ENCODE data around the gene ALDOA. TPM values are rescaled to one million over a fixed set of nuclear protein-coding genes. Genes with fewer than 3 reads are reported as not detected.
A peak's percentile ranks its signal among the peaks of the same experiment; 100 is the strongest.

ALDOA gene
- total RNA-seq (2011; cell fraction: chromatin; rRNA removed; ENCODE audit: low replicate concordance) = 353 and 782 TPM in 2 replicates
- 1,073 and 1,081 TPM in 2 replicates for total RNA-seq (2011; cell fraction: nucleolus; rRNA removed)
- 670 and 734 TPM in 2 replicates for total RNA-seq (2011; cell fraction: nucleoplasm; rRNA removed)
- total RNA-seq (2014; rRNA removed) (1,524 and 2,127 TPM in 2 replicates), total RNA-seq (2014; rRNA removed; fragmentation: Illumina TruSeq; extraction: Trizol) (349 and 485 TPM in 2 replicates), total RNA-seq (2015; rRNA removed; fragmentation: Illumina TruSeq; extraction: Trizol) (1,293 TPM in 2 replicates), total RNA-seq (2021) (2,182 and 2,224 TPM in 2 replicates), polyA plus RNA-seq (2011; rRNA removed) (1,608 and 2,690 TPM in 2 replicates), polyA plus RNA-seq (2014; fragmentation: Illumina TruSeq; extraction: Trizol) (1,472 and 2,010 TPM in 2 replicates), polyA plus RNA-seq (2014; fragmentation: Nextera tagmentation; extraction: Ambion mirVana) (100 to 1,000 TPM; 311 to 650 TPM), polyA plus RNA-seq (2014; rRNA removed) (1,079 and 1,272 TPM in 2 replicates), polyA minus RNA-seq (2011; rRNA and poly(A)+ RNA removed) (1,182 and 1,195 TPM in 2 replicates), Bru-seq, nascent RNA (percentile 96 among the genes with signal in this experiment), BruChase-seq, experiment 1, labeled RNA remaining after a 2-hour chase (percentile 95 among the genes with signal in this experiment), BruChase-seq, experiment 2, labeled RNA remaining after a 6-hour chase (percentile 96 among the genes with signal in this experiment)
- polyA plus RNA-seq (2011; cell fraction: cytosol; rRNA removed) = 3,531 and 4,006 TPM in 2 replicates
- polyA plus RNA-seq (2011; cell fraction: nucleus; rRNA removed) = 1,789 and 1,816 TPM in 2 replicates
- polyA plus RNA-seq (2012) = 2,117 and 3,116 TPM in 2 replicates
- 2,149 and 3,513 TPM in 2 replicates for polyA minus RNA-seq (2011; cell fraction: cytosol; rRNA and poly(A)+ RNA removed)
- polyA minus RNA-seq (2011; cell fraction: nucleus; rRNA and poly(A)+ RNA removed) = 407 and 747 TPM in 2 replicates
- long read RNA-seq, experiment 1, transcript ALDOA-209 (9 exons, 1,579 nt) = major isoform, 4,145 of 5,333 reads
- long read RNA-seq, experiment 1, transcript ALDOA-206 (9 exons, 1,550 nt) = minor isoform, 137 of 5,333 reads
- long read RNA-seq, experiment 1, transcript ALDOA-214 (4 exons, 801 nt) = minor isoform, 24 of 5,333 reads
- long read RNA-seq, experiment 1, transcript ALDOA-219 (8 exons, 1,499 nt) = minor isoform, 18 of 5,333 reads
- long read RNA-seq, experiment 1, partial matches to known transcripts = 569 of 5,333 reads
- long read RNA-seq, experiment 1, other reads (novel, unspliced or antisense) = 415 of 5,333 reads
- long read RNA-seq, experiment 2, transcript ALDOA-219 (8 exons, 1,499 nt) = minor isoform, 20 of 2,931 reads
- long read RNA-seq, experiment 2, transcript ALDOA-214 (4 exons, 801 nt) = minor isoform, 17 of 2,931 reads
- long read RNA-seq, experiment 2, transcript ALDOA-209 (9 exons, 1,579 nt) = major isoform, 2,508 of 2,931 reads
- long read RNA-seq, experiment 2, transcript ALDOA-206 (9 exons, 1,550 nt) = minor isoform, 273 of 2,931 reads
- long read RNA-seq, experiment 2, partial matches to known transcripts = 37 of 2,931 reads
- long read RNA-seq, experiment 2, other reads (novel, unspliced or antisense) = 50 of 2,931 reads
- long read RNA-seq, experiment 3, transcript ALDOA-209 (9 exons, 1,579 nt) = major isoform, 2,454 of 2,562 reads
- long read RNA-seq, experiment 3, transcript ALDOA-219 (8 exons, 1,499 nt) = minor isoform, 7 of 2,562 reads
- long read RNA-seq, experiment 3, transcript ALDOA-206 (9 exons, 1,550 nt) = minor isoform, 71 of 2,562 reads
- long read RNA-seq, experiment 3, partial matches to known transcripts = 4 of 2,562 reads
- long read RNA-seq, experiment 3, other reads (novel, unspliced or antisense) = 18 of 2,562 reads

DNA sequence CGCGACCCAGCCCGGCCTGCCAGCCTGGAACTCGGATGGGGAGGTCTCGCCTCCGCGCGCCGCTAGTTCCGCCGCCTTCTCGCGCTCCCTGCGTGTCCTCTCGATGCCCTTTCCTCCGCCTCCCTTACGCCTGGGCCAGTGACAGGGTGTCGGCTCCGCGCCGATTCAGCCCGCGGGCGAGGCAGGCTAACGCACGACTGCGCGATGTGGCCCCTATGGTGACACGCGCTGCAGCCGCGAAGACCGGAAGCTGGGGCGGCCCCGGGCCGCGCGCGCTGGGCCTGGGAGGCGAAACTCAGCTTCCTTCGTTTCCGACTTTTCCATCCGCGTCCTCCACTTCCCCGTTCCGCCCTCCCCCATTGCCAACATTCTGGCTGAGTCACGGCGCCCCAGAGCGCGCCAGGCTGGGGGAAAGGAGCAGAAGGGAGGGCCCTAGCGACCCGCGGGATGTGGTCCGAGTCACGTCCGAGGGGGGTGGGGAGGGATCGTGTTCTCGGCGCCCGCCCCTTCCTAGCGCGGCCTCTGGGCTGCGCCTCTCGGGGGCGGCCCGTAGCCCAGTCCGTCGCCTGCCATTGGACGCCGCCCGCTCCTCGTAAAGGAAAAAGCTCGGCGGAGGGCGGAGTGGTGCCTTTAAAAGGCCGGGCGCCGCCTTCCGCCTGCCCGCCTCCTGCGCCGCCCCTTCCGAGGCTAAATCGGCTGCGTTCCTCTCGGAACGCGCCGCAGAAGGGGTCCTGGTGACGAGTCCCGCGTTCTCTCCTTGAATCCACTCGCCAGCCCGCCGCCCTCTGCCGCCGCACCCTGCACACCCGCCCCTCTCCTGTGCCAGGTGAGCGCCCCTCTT lies at the start of gene ALDOA:
ALDOA (plus strand) TSS at position 659 of the 841 bp plus-strand sequence. CDS start 1,138 bp downstream, outside the sequence.
- ChIA-PET POLR2A (interaction anchor here (0.6 to 2.7 kb wide), 18 partner anchors 9 to 646 kb away, joined by 3 to 29 read pairs (median 4); partner anchors contain the start of genes PPP4C, PRRT2 and TBX6), CTCF (ENCODE audit: low intra/inter-chr PET ratio) (no interaction called here)
- Histone ChIP-seq H3K36me3 (ENCODE audit: control insufficient read depth, insufficient read depth, low read length) (peaks cover 42% of the 10 kb centered on the region), H3K9ac (ENCODE audit: insufficient read depth in 1 of 2, low read depth in 2 of 2, low read length in 2 of 2) (peak within 1 kb of the TSS; percentile 93 to 100), H3K27ac (ENCODE audit: extremely low read depth, low read depth, low read length) (peak within 1 kb of the TSS; percentile 99), H3K4me3 (peak within 1 kb of the TSS; percentile 88), H3K27me3 (ENCODE audit: control insufficient read depth in 2 of 2, insufficient read depth in 2 of 2, low read length in 2 of 2) (no peaks in the 10 kb centered on the region), H2AFZ (ENCODE audit: low read depth, low read length) (peak within 1 kb of the TSS; percentile 86), H3K9me1 (ENCODE audit: control insufficient read depth, insufficient read depth, low read length) (peaks cover 17% of the 10 kb centered on the region), H3K79me2 (ENCODE audit: control insufficient read depth, insufficient read depth, low read length) (peaks cover 71% of the 10 kb centered on the region), H3K4me1 (replicated peaks in 1 of 2; ENCODE audit: control insufficient read depth in 2 of 2, insufficient read depth in 2 of 2, low read length in 2 of 2) (peaks cover 46 to 65% of the 10 kb centered on the region in 2 experiments), H4K20me1 (replicated peaks; ENCODE audit: control insufficient read depth, insufficient read depth, low read length) (peaks cover 43% of the 10 kb centered on the region), H3K9me3 (replicated peaks; ENCODE audit: control insufficient read depth, insufficient read depth, low read depth, low read length) (no peaks in the 10 kb centered on the region), H3K4me2 (ENCODE audit: insufficient read depth, low read length) (peak within 1 kb of the TSS; percentile 99)
- in situ Hi-C loops (cut with MboI) = no loop called here
- peak; percentile 93 for FAIRE-seq
- peak; percentile 92 for ATAC-seq
- DNase-seq (ENCODE audit: extremely low read depth in 1 of 4, low spot score in 3 of 4) = peak; percentile 88 to 99 (median 92)
- intact Hi-C loops (cut with micrococcal nuclease) = loop anchor here (10.0 kb wide), 2 partner anchors 309 to 589 kb away; partner anchors contain the start of genes FBRS, MYL11, PRR14 and TBC1D10B
- TSS peak; percentile 94 for BruUV-seq (replicated peaks)
- 1% methylated on average over 72 of the region's 99 CpGs for WGBS (ENCODE audit: insufficient coverage, low coverage, missing lambda C conversion rate)
- TF ChIP-seq MAFG (tag; conservative IDR thresholded peaks at IDR 0.05) (peak; percentile 89), BRD4 (IDR thresholded peaks at IDR 0.05) (peak; percentile 74; the same call in 1 of the 2 replicates), POLR2H (tag; IDR thresholded peaks at IDR 0.05; ENCODE audit: low read depth) (peak; percentile 95), MTA3 (IDR thresholded peaks at IDR 0.05; ENCODE audit: borderline replicate concordance) (peak; percentile 98), SNRNP70 (optimal IDR thresholded peaks at IDR 0.05; ENCODE audit: low read depth, low read length) (no peak), FOXP1 (CRISPR knock-in tag; IDR thresholded peaks at IDR 0.05) (peak; percentile 71), MED1 (CRISPR knock-in tag; IDR thresholded peaks at IDR 0.05; ENCODE audit: borderline replicate concordance) (no peak), ARNT (IDR thresholded peaks at IDR 0.05) (peak; percentile 61 to 95; a peak in 2 of 4 replicates), GTF2E2 (tag; IDR thresholded peaks at IDR 0.05) (peak; percentile 79; the same call in 1 of the 2 replicates), ZNF384 (IDR thresholded peaks at IDR 0.05; ENCODE audit: low read depth, low read length) (no peak), BHLHE40 (IDR thresholded peaks at IDR 0.05; ENCODE audit: low read length) (peak; percentile 67)
- TF ChIP-seq, protein P1, sequence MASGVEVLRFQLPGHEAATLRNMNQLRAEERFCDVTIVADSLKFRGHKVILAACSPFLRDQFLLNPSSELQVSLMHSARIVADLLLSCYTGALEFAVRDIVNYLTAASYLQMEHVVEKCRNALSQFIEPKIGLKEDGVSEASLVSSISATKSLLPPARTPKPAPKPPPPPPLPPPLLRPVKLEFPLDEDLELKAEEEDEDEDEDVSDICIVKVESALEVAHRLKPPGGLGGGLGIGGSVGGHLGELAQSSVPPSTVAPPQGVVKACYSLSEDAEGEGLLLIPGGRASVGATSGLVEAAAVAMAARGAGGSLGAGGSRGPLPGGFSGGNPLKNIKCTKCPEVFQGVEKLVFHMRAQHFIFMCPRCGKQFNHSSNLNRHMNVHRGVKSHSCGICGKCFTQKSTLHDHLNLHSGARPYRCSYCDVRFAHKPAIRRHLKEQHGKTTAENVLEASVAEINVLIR (CRISPR knock-in tag; IDR thresholded peaks at IDR 0.05) = no peak

Data from K562 (cell line).